ENCODE data around the gene RTN4. TPM values are rescaled to one million over a fixed set of nuclear protein-coding genes. Genes with fewer than 3 reads are reported as not detected.

Gene RTN4
- total and polyA plus RNA-seq, 2 experiments from 2014 or later: 218 to 221 TPM

GRCh38 chr2:54945391-54946219 lies 104.6 kb downstream of the RTN4 start (continued):
- no peak for TF ChIP-seq REST (IDR thresholded peaks at IDR 0.05; ENCODE audit: unreplicated experiment)
- TF ChIP-seq POLR2AphosphoS5 (IDR thresholded peaks at IDR 0.05; ENCODE audit: low read depth): no peak

GRCh38 chr2:54944724-54945326 lies 105.4 kb downstream of the RTN4 start:
- Histone ChIP-seq H3K79me2 (replicated peaks; ENCODE audit: insufficient read depth) (no peaks in the 10 kb centered on the region), H4K20me1 (replicated peaks; ENCODE audit: insufficient read depth) (no peaks in the 10 kb centered on the region), H3K27ac (ENCODE audit: low read depth) (no peak overlapping the region), H3K36me3 (ENCODE audit: insufficient read depth) (no peaks in the 10 kb centered on the region), H3K9me2 (ENCODE audit: insufficient read depth) (no peaks in the 10 kb centered on the region; the same call in 1 of the 2 replicates), H3K4me1 (ENCODE audit: insufficient read depth) (no peaks in the 10 kb centered on the region; the same call in 1 of the 2 replicates), H2AFZ (no peak overlapping the region), H3K4me2 (no peak overlapping the region), H3K27me3 (ENCODE audit: insufficient read depth) (no peaks in the 10 kb centered on the region), H3F3A (replicated peaks; ENCODE audit: low read depth) (no peaks in the 10 kb centered on the region), H3K4me3 (no peak overlapping the region)
- H3K36me3 Mint-ChIP-seq (ENCODE audit: low read depth): peaks cover 4% of the 10 kb centered on the region
- peaks cover 3% of the 10 kb centered on the region; the same call in 2 of the 3 replicates for H3K4me1 Mint-ChIP-seq
- DNase-seq (ENCODE audit: low spot score) (no peak), ATAC-seq (no peak)
- H3K27ac Mint-ChIP-seq: no peak overlapping the region
- peaks cover 13% of the 10 kb centered on the region for H3K9me3 Mint-ChIP-seq
- H3K27me3 Mint-ChIP-seq (ENCODE audit: insufficient read depth, low read depth, poor library complexity): peaks cover 16% of the 10 kb centered on the region
- H3K4me3 Mint-ChIP-seq: no peak overlapping the region
- TF ChIP-seq EZH2 (IDR thresholded peaks at IDR 0.05; ENCODE audit: low read depth, unreplicated experiment): no peak
- no peak for TF ChIP-seq CREB1 (CRISPR knock-in tag; IDR thresholded peaks at IDR 0.05; ENCODE audit: low read depth)
- TF ChIP-seq STAT1 (IDR thresholded peaks at IDR 0.05; ENCODE audit: unreplicated experiment): no peak
- TF ChIP-seq ETS1 (IDR thresholded peaks at IDR 0.05): no peak
- TF ChIP-seq ZNF114 (CRISPR knock-in tag; IDR thresholded peaks at IDR 0.05): no peak
- no peak for TF ChIP-seq ZNF331 (CRISPR knock-in tag; IDR thresholded peaks at IDR 0.05; ENCODE audit: low read depth)
- no peak for TF ChIP-seq CTCF (conservative IDR thresholded peaks at IDR 0.05; ENCODE audit: low read depth in 2 of 2)
- no peak for TF ChIP-seq POLR2AphosphoS5 (IDR thresholded peaks at IDR 0.05; ENCODE audit: low read depth)
- TF ChIP-seq ZNF462 (CRISPR knock-in tag; IDR thresholded peaks at IDR 0.05): no peak
- TF ChIP-seq NANOG (IDR thresholded peaks at IDR 0.05; ENCODE audit: borderline replicate concordance): no peak

Measured in GM23338 (cell line).